Suppressor macrophage treated with lipopolysaccharide for 4 hours (primary cell): Measurements from ENCODE around the gene INSIG2.

Source experiments
- DNase-seq: peaks from one replicate; pipeline ENCODE4 v3.0.0-alpha.2; 2020

The INSIG2 gene

GRCh38 chr2:118088051-118089024 is at the start of gene INSIG2:
Gene INSIG2, plus strand, starts transcription at chr2:118088471. Its CDS starts 8,086 bp downstream, at chr2:118096557.
- peak; percentile 99 for DNase-seq

- no peak for DNase-seq
Observed at GRCh38 chr2:118040891-118041290, 47.4 kb upstream of the INSIG2 start.

- no peak for DNase-seq
Observed at GRCh38 chr2:118044103-118044716, 44.1 kb upstream of the INSIG2 start.

GRCh38 chr2:118044854-118045253 is 43.4 kb upstream of the INSIG2 start:
- no peak for DNase-seq

- DNase-seq, result no peak
Observed at GRCh38 chr2:118045286-118045685, 43.0 kb upstream of the INSIG2 start.

- DNase-seq, result peak; percentile 68
Observed at GRCh38 chr2:118046634-118047210, 41.5 kb upstream of the INSIG2 start.

GRCh38 chr2:118047380-118047826 is 40.9 kb upstream of the INSIG2 start:
- peak; percentile 52 for DNase-seq

GRCh38 chr2:118048401-118048800 is 39.9 kb upstream of the INSIG2 start:
- DNase-seq, result no peak

- DNase-seq, result no peak
Observed at GRCh38 chr2:118049140-118049815, 39.0 kb upstream of the INSIG2 start.

- no peak for DNase-seq
Observed at GRCh38 chr2:118049816-118050140, 38.5 kb upstream of the INSIG2 start.

GRCh38 chr2:118050386-118050785 is 37.9 kb upstream of the INSIG2 start:
- no peak for DNase-seq

GRCh38 chr2:118050974-118051373 is 37.3 kb upstream of the INSIG2 start:
- no peak for DNase-seq

GRCh38 chr2:118051826-118052358 is 36.4 kb upstream of the INSIG2 start:
- no peak for DNase-seq

GRCh38 chr2:118052474-118052873 is 35.8 kb upstream of the INSIG2 start:
- no peak for DNase-seq

- no peak for DNase-seq
Observed at GRCh38 chr2:118053681-118054080, 34.6 kb upstream of the INSIG2 start.

GRCh38 chr2:118054213-118055008 is 33.9 kb upstream of the INSIG2 start:
- no peak for DNase-seq

- DNase-seq, result peak; percentile 45
Observed at GRCh38 chr2:118055512-118056164, 32.6 kb upstream of the INSIG2 start.

- DNase-seq, result peak; percentile 78
Observed at GRCh38 chr2:118056165-118056534, 32.1 kb upstream of the INSIG2 start.

- DNase-seq, result no peak
Observed at GRCh38 chr2:118056801-118057200, 31.5 kb upstream of the INSIG2 start.

GRCh38 chr2:118058951-118059350 is 29.3 kb upstream of the INSIG2 start:
- DNase-seq, result no peak

GRCh38 chr2:118059919-118060478 is 28.3 kb upstream of the INSIG2 start:
- DNase-seq, result peak; percentile 35
